K562 (cell line): ENCODE results near the gene DMAC2. TPM values are rescaled to one million over a fixed set of nuclear protein-coding genes. Genes with fewer than 3 reads are reported as not detected.

Experiments
- ATAC-seq: fragments of 200-7000 bp; cut with Tn5 transposase; 3 replicates; pipeline ENCODE4 v1.9.1; 2020; ENCODE audit warnings: moderate library complexity
- BruUV-seq: library from RNA; stranded (reverse); fragments of 400-500 nt; replicated peaks from 2 replicates; lab custom pipeline; 2021; lab: Mats Ljungman, UMichigan
- CTCF ChIA-PET: fragments of 300-600 bp; formaldehyde crosslinking; extraction: SDS; loops from one replicate; lab custom pipeline; 2021; ENCODE audit warnings: low intra/inter-chr PET ratio; lab: Yijun Ruan, JAX
- POLR2A ChIA-PET: fragments of 300-600, 350-650 bp; sonication (Branson Sonifier 250); formaldehyde crosslinking; extraction: SDS; loops from one replicate; lab custom pipeline; 2021; ENCODE audit warnings: antibody characterized with exemption, inconsistent platforms; lab: Yijun Ruan, JAX
- DNase-seq, 4 experiments: peaks; one replicate each; pipeline versions ENCODE4 v3.0.0 to v3.0.0-alpha.2; 2011 to 2018; ENCODE audit warnings: low spot score in 3 of 4, mixed read lengths in 3 of 4; ENCODE audit errors: extremely low read depth in 1 of 4
- FAIRE-seq: peaks from 2 replicates; lab custom pipeline; 2011; peaks lifted over from hg19 to GRCh38; lab: Jason Lieb, UNC
- H2AFZ ChIP-seq: 2 replicates; pipeline ENCODE4 v1.6.0; 2011; ENCODE audit warnings: low read depth, low read length, control low read depth, inconsistent platforms
- H3K27ac ChIP-seq: fragments of 200-600 bp; 3 replicates; pipeline ENCODE4 v1.8.0; 2011; ENCODE audit warnings: low read depth, mild to moderate bottlenecking, control low read depth, inconsistent platforms, low read length, moderate library complexity, mixed read lengths; ENCODE audit errors: extremely low read depth
- H3K27me3 ChIP-seq, 2 experiments: fragments of 300-600 bp in 1 of 2; 2 replicates in 1 of 2; 3 replicates in 1 of 2; pipeline versions ENCODE4 v1.6.0 to v1.8.0; 2011; ENCODE audit warnings: inconsistent platforms in 2 of 2, low read length in 2 of 2, mild to moderate bottlenecking in 1 of 2, mixed read lengths in 1 of 2, moderate library complexity in 1 of 2; ENCODE audit not compliant: control insufficient read depth in 2 of 2, insufficient read depth in 2 of 2
- H3K36me3 ChIP-seq: fragments of 300-600 bp; 3 replicates; pipeline ENCODE4 v1.8.0; 2011; ENCODE audit warnings: mild to moderate bottlenecking, low read length, inconsistent platforms; ENCODE audit not compliant: control insufficient read depth, insufficient read depth
- H3K4me1 ChIP-seq, 2 experiments: fragments of 200-600 bp in 1 of 2; replicated peaks in 1 of 2; 2 replicates in 1 of 2; 3 replicates in 1 of 2; pipeline versions ENCODE4 v1.5.1 to v1.8.0; 2011; ENCODE audit warnings: inconsistent platforms in 2 of 2, low read length in 2 of 2, mild to moderate bottlenecking in 1 of 2, mixed read lengths in 1 of 2, moderate library complexity in 1 of 2; ENCODE audit not compliant: control insufficient read depth in 2 of 2, insufficient read depth in 2 of 2
- H3K4me2 ChIP-seq: 2 replicates; pipeline ENCODE4 v1.6.1; 2011; ENCODE audit warnings: low read length, control low read depth, inconsistent platforms, mixed read lengths; ENCODE audit not compliant: insufficient read depth
- H3K4me3 ChIP-seq: fragments of 200-600 bp; sonication (generic), shearing (Covaris generic); 2 replicates; pipeline ENCODE4 v1.5.1; 2016; ENCODE audit warnings: control low read depth, inconsistent platforms
- H3K79me2 ChIP-seq: fragments of 200-600 bp; 3 replicates; pipeline ENCODE4 v1.8.0; 2011; ENCODE audit warnings: low read length, inconsistent platforms; ENCODE audit not compliant: control insufficient read depth, insufficient read depth
- H3K9ac ChIP-seq, 2 experiments: 2 replicates each; pipeline versions ENCODE4 v1.6.0 to v1.6.1; 2011; ENCODE audit warnings: low read depth in 2 of 2, low read length in 2 of 2, control low read depth in 1 of 2, inconsistent platforms in 1 of 2, mild to moderate bottlenecking in 1 of 2, mixed read lengths in 1 of 2; ENCODE audit not compliant: insufficient read depth in 1 of 2
- H3K9me1 ChIP-seq: one replicate; pipeline ENCODE4 v1.6.0; 2011; ENCODE audit warnings: inconsistent platforms, mild to moderate bottlenecking, low read length, moderate library complexity; ENCODE audit not compliant: control insufficient read depth, insufficient read depth
- H3K9me3 ChIP-seq: replicated peaks from 2 replicates; pipeline ENCODE4 v1.5.1; 2011; ENCODE audit warnings: low read depth, low read length, inconsistent platforms; ENCODE audit not compliant: control insufficient read depth, insufficient read depth
- H4K20me1 ChIP-seq: replicated peaks from 2 replicates; pipeline ENCODE4 v1.6.1; 2011; ENCODE audit warnings: low read length, inconsistent platforms, mixed read lengths; ENCODE audit not compliant: control insufficient read depth, insufficient read depth
- ARID1B ChIP-seq: fragments of 450-650 bp; IDR thresholded peaks from 2 replicates; pipeline ENCODE4 v1.6.1; 2016; ENCODE audit warnings: antibody characterized with exemption, mild to moderate bottlenecking, inconsistent platforms
- FOXK2 ChIP-seq, 2 experiments: fragments of 450-650 bp; IDR thresholded peaks in 1 of 2; conservative IDR thresholded peaks in 1 of 2; 2 replicates each; pipeline ENCODE4 v1.6.1; 2016; ENCODE audit warnings: low read depth in 2 of 2, mild to moderate bottlenecking in 1 of 2
- JUND ChIP-seq, 2 experiments: IDR thresholded peaks; 2 replicates in 1 of 2; 3 replicates in 1 of 2; pipeline ENCODE4 v1.6.1; 2011; ENCODE audit warnings: borderline replicate concordance in 2 of 2, low read depth in 2 of 2, low read length in 2 of 2, improper control_type of control experiment in 1 of 2, missing biosample characterization in 1 of 2, missing genetic modification characterization in 1 of 2, missing genetic modification reagents in 1 of 2
- SIN3A ChIP-seq, 2 experiments: fragments of 150-350 bp in 1 of 2; IDR thresholded peaks; 2 replicates each; pipeline ENCODE4 v1.6.1; 2011 to 2016; ENCODE audit warnings: borderline replicate concordance in 2 of 2, low read depth in 2 of 2, low read length in 2 of 2, mild to moderate bottlenecking in 2 of 2, moderate library complexity in 2 of 2; ENCODE audit not compliant: control insufficient read depth in 1 of 2
- SMARCE1 ChIP-seq: fragments of 450-650 bp; IDR thresholded peaks from 2 replicates; pipeline ENCODE4 v1.7.1; 2016; ENCODE audit warnings: mild to moderate bottlenecking
- SOX6 ChIP-seq: fragments of 450-650 bp; IDR thresholded peaks from 2 replicates; pipeline ENCODE4 v1.6.1; 2014; ENCODE audit warnings: mild to moderate bottlenecking
- ZC3H11A ChIP-seq: IDR thresholded peaks from 2 replicates; pipeline ENCODE4 v1.6.1; 2012; ENCODE audit warnings: low read depth, low read length, improper control_type of control experiment
- ZFPM2 ChIP-seq: fragments of 250-450 bp; sonication (Bioruptor Pico); IDR thresholded peaks from 2 replicates; pipeline ENCODE4 v1.5.1; 2022; ENCODE audit warnings: mild to moderate bottlenecking
- WGBS: fragments of 100-300 bp; shearing (Covaris generic); methylation state at CpG from one replicate; pipeline ENCODE4 v1.1.6; 2016; ENCODE audit warnings: low coverage, mixed read lengths; ENCODE audit not compliant: insufficient coverage; ENCODE audit errors: missing lambda C conversion rate; 5-methylcytosine and 5-hydroxymethylcytosine counted together
- in situ Hi-C: fragments of 300-500 bp; cut with MboI; formaldehyde crosslinking; loops from 4 replicates; pipeline ENCODE4 v1.15.0; 2018; ENCODE audit warnings: inconsistent platforms, mixed read lengths
- intact Hi-C: fragments of 100-400 bp; cut with micrococcal nuclease; formaldehyde crosslinking; loops from 2 replicates; pipeline ENCODE4 v1.14.2; 2022
- polyA plus RNA-seq, 8 experiments: library from polyadenylated mRNA; depleted of rRNA in 4 of 8; stranded (reverse) in 5 of 8; unstranded in 3 of 8; fragments of >200 nt; fragmentation: Nextera tagmentation in 2 of 8; fragmentation: Illumina TruSeq in 1 of 8; extraction: Ambion mirVana in 2 of 8; extraction: Trizol in 1 of 8; gene quantifications; 2 replicates each; pipeline versions ENCODE4 v1.2.1 to v1.2.3, GENCODE V29; 2011 to 2014; ENCODE audit warnings: inconsistent platforms in 1 of 8, missing spikeins in 1 of 8
- total RNA-seq, 7 experiments: library from RNA; depleted of rRNA in 6 of 7; stranded (reverse); fragments of >200 nt in 6 of 7; fragmentation: Illumina TruSeq in 2 of 7; extraction: Trizol in 2 of 7; gene quantifications; 2 replicates each; pipeline versions ENCODE4 v1.2.1 to v1.2.3, GENCODE V29; 2011 to 2021; ENCODE audit warnings: low replicate concordance in 1 of 7
- TF ChIP-seq, protein P1 (sequence below): fragments of 450-650 bp; formaldehyde crosslinking; conservative IDR thresholded peaks from 2 replicates; pipeline ENCODE4 v1.4.0; 2022; ENCODE audit warnings: mild to moderate bottlenecking, missing genetic modification characterization
- TF ChIP-seq, protein P2 (sequence below): sonication (generic); formaldehyde crosslinking; IDR thresholded peaks from 2 replicates; pipeline ENCODE4 v1.8.0; 2022; ENCODE audit warnings: missing genetic modification reagents, mild to moderate bottlenecking, moderate library complexity, borderline replicate concordance
- TF ChIP-seq, protein P3 (sequence below): fragments of 450-650 bp; IDR thresholded peaks from 2 replicates; pipeline ENCODE4 v1.6.1; 2017; ENCODE audit warnings: antibody characterized with exemption, mild to moderate bottlenecking
- TF ChIP-seq, protein P4 (sequence below), 2 experiments: fragments of 450-650 bp; conservative IDR thresholded peaks; 2 replicates each; pipeline ENCODE4 v1.6.1; 2017; ENCODE audit warnings: mild to moderate bottlenecking in 2 of 2, moderate library complexity in 2 of 2

Gene DMAC2
- total and polyA plus RNA-seq, 9 of the 15 experiments (the other 6 are each of a cell fraction or from before 2014, with no cell fraction given): 12.9 to 61.2 (median 43.1) TPM

DNA sequence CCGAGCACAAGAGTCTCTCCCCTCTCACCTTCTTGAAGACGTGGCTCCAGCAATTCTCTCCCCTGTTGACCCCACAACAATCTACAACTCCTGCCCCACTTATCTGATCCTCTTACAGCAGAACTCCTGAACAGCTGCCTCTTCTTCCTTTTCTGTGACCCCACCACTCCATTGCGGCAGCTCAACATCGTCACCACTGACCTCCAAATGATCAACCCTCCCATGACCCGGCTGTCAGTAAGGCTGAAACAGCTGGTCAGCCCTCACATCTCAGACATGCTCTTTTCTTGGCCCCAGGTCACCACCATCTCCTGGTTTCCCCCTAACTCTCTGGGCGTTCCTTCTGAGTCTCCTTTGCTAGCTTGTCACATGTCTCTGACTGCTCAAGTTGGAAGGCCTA is 44.4 kb downstream of the DMAC2 start:
- Histone ChIP-seq H3K36me3 (peaks cover 31% of the 10 kb centered on the region; the same call in 2 of the 3 replicates), H2AFZ (0 out of 2 replicates have a peak overlapping the region, but pooled peaks have one; percentile 33), H3K4me1 (peaks cover 15 to 22% of the 10 kb centered on the region in 2 experiments; a peak in 4 of 5 replicates), H3K9ac (peak overlapping the region; percentile 60 to 76; a peak in 3 of 4 replicates), H3K27me3 (no peaks in the 10 kb centered on the region), H3K4me3 (peak overlapping the region; percentile 73), H4K20me1 (no peaks in the 10 kb centered on the region), H3K27ac (peak overlapping the region; percentile 51), H3K79me2 (peaks cover 48% of the 10 kb centered on the region), H3K9me3 (no peaks in the 10 kb centered on the region), H3K9me1 (no peaks in the 10 kb centered on the region), H3K4me2 (peak overlapping the region; percentile 90)
- ChIA-PET CTCF (no interaction called here), POLR2A (interaction anchor here (0.6 to 1.6 kb wide), 3 partner anchors 9 to 31 kb away, joined by 3 to 7 read pairs (median 4); partner anchors contain the start of gene B9D2)
- in situ Hi-C loops: no loop called here
- ATAC-seq (peak; percentile 7; the same call in 2 of the 3 replicates), DNase-seq (peak in 3 of 4 experiments; percentile 27 to 61 (median 29)), FAIRE-seq (peak; percentile 79)
- intact Hi-C loops: loop anchor here (5.0 kb wide), 1 partner anchor 37 kb away; no protein-coding TSS in a partner anchor
- BruUV-seq: no TSS peak
- 2% methylated on average over 6 of the region's 6 CpGs for WGBS
- TF ChIP-seq, protein P1, sequence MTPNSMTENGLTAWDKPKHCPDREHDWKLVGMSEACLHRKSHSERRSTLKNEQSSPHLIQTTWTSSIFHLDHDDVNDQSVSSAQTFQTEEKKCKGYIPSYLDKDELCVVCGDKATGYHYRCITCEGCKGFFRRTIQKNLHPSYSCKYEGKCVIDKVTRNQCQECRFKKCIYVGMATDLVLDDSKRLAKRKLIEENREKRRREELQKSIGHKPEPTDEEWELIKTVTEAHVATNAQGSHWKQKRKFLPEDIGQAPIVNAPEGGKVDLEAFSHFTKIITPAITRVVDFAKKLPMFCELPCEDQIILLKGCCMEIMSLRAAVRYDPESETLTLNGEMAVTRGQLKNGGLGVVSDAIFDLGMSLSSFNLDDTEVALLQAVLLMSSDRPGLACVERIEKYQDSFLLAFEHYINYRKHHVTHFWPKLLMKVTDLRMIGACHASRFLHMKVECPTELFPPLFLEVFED (CRISPR knock-in tag): 0 out of 2 replicates have a peak, but pooled peaks have one; percentile 5
- TF ChIP-seq SMARCE1: peak; percentile 65
- TF ChIP-seq, protein P2, sequence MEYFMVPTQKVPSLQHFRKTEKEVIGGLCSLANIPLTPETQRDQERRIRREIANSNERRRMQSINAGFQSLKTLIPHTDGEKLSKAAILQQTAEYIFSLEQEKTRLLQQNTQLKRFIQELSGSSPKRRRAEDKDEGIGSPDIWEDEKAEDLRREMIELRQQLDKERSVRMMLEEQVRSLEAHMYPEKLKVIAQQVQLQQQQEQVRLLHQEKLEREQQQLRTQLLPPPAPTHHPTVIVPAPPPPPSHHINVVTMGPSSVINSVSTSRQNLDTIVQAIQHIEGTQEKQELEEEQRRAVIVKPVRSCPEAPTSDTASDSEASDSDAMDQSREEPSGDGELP (CRISPR knock-in tag): peak; percentile 93
- peak in 1 of 2 experiments; percentile 50; a peak in 2 of 4 replicates for TF ChIP-seq FOXK2 (conservative IDR thresholded peaks at IDR 0.05 in 1 of 2, IDR thresholded peaks at IDR 0.05 in 1 of 2; ENCODE audit: low read depth in 2 of 2)
- TF ChIP-seq ZC3H11A: no peak
- peak; percentile 33; the same call in 1 of the 2 replicates for TF ChIP-seq ARID1B
- TF ChIP-seq, protein P3, sequence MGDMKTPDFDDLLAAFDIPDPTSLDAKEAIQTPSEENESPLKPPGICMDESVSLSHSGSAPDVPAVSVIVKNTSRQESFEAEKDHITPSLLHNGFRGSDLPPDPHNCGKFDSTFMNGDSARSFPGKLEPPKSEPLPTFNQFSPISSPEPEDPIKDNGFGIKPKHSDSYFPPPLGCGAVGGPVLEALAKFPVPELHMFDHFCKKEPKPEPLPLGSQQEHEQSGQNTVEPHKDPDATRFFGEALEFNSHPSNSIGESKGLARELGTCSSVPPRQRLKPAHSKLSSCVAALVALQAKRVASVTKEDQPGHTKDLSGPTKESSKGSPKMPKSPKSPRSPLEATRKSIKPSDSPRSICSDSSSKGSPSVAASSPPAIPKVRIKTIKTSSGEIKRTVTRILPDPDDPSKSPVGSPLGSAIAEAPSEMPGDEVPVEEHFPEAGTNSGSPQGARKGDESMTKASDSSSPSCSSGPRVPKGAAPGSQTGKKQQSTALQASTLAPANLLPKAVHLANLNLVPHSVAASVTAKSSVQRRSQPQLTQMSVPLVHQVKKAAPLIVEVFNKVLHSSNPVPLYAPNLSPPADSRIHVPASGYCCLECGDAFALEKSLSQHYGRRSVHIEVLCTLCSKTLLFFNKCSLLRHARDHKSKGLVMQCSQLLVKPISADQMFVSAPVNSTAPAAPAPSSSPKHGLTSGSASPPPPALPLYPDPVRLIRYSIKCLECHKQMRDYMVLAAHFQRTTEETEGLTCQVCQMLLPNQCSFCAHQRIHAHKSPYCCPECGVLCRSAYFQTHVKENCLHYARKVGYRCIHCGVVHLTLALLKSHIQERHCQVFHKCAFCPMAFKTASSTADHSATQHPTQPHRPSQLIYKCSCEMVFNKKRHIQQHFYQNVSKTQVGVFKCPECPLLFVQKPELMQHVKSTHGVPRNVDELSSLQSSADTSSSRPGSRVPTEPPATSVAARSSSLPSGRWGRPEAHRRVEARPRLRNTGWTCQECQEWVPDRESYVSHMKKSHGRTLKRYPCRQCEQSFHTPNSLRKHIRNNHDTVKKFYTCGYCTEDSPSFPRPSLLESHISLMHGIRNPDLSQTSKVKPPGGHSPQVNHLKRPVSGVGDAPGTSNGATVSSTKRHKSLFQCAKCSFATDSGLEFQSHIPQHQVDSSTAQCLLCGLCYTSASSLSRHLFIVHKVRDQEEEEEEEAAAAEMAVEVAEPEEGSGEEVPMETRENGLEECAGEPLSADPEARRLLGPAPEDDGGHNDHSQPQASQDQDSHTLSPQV: 0 out of 2 replicates have a peak, but pooled peaks have one; percentile 24
- peak in 1 of 2 experiments; percentile 57; a peak in 1 of 4 replicates for TF ChIP-seq SIN3A (IDR thresholded peaks at IDR 0.05; ENCODE audit: borderline replicate concordance in 2 of 2, control insufficient read depth in 1 of 2, low read depth in 2 of 2, low read length in 2 of 2)
- 0 out of 2 replicates have a peak, but pooled peaks have one; percentile 25 for TF ChIP-seq SOX6
- TF ChIP-seq, protein P4, sequence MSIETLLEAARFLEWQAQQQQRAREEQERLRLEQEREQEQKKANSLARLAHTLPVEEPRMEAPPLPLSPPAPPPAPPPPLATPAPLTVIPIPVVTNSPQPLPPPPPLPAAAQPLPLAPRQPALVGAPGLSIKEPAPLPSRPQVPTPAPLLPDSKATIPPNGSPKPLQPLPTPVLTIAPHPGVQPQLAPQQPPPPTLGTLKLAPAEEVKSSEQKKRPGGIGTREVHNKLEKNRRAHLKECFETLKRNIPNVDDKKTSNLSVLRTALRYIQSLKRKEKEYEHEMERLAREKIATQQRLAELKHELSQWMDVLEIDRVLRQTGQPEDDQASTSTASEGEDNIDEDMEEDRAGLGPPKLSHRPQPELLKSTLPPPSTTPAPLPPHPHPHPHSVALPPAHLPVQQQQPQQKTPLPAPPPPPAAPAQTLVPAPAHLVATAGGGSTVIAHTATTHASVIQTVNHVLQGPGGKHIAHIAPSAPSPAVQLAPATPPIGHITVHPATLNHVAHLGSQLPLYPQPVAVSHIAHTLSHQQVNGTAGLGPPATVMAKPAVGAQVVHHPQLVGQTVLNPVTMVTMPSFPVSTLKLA (conservative IDR thresholded peaks at IDR 0.05): 0 out of 4 replicates have a peak, but pooled peaks have one; percentile 45 to 46
- TF ChIP-seq JUND (IDR thresholded peaks at IDR 0.05; ENCODE audit: borderline replicate concordance, low read depth, low read length): no peak
- TF ChIP-seq JUND (tag; IDR thresholded peaks at IDR 0.05; ENCODE audit: borderline replicate concordance, low read depth, low read length): no peak
- no peak for TF ChIP-seq ZFPM2 (CRISPR knock-in tag)
